GM12878 (cell line): ENCODE measurements around the gene SARDH. TPM values are rescaled to one million over a fixed set of nuclear protein-coding genes. Genes with fewer than 3 reads are reported as not detected.

ENCODE experiments used
- ATAC-seq: fragments of 200-7000 bp; cut with Tn5 transposase; 3 replicates; pipeline ENCODE4 v1.9.1; 2020; ENCODE audit warnings: mild to moderate bottlenecking, moderate library complexity
- BruUV-seq: library from RNA; stranded (reverse); fragments of 400-500 nt; replicated peaks from 2 replicates; lab custom pipeline; 2021; lab: Mats Ljungman, UMichigan
- CTCF ChIA-PET: fragments of 300-600 bp; sonication (Branson Sonifier 250); formaldehyde crosslinking; extraction: SDS; loops from one replicate; lab custom pipeline; 2021; ENCODE audit warnings: inconsistent platforms; lab: Yijun Ruan, JAX
- POLR2A ChIA-PET: fragments of 350-600 bp; formaldehyde crosslinking; extraction: SDS; loops from one replicate; lab custom pipeline; 2021; ENCODE audit warnings: inconsistent platforms; lab: Charles Lee
- RAD21 ChIA-PET: fragments of 300-600 bp; sonication (Branson Sonifier 250); formaldehyde crosslinking; loops from one replicate; lab custom pipeline; 2023; ENCODE audit warnings: antibody characterized with exemption; ENCODE audit not compliant: unreplicated experiment; lab: Charles Lee
- SMC1A ChIA-PET: fragments of 300-600 bp; sonication (Branson Sonifier 250); formaldehyde crosslinking; loops from one replicate; lab custom pipeline; 2023; ENCODE audit not compliant: unreplicated experiment, uncharacterized antibody; lab: Charles Lee
- DNase-seq: peaks from one replicate; pipeline ENCODE4 v3.0.0-alpha.2; 2011; ENCODE audit warnings: low read depth, low spot score
- FAIRE-seq: peaks from 3 replicates; lab custom pipeline; 2011; peaks lifted over from hg19 to GRCh38; lab: Jason Lieb, UNC
- H2AFZ ChIP-seq: 2 replicates; pipeline ENCODE4 v1.6.0; 2011; ENCODE audit warnings: low read depth, low read length, control low read depth; ENCODE audit not compliant: control insufficient read depth
- H3K27ac ChIP-seq: 2 replicates; pipeline ENCODE4 v1.5.1; 2011; ENCODE audit warnings: control low read depth; ENCODE audit not compliant: control insufficient read depth, insufficient read depth
- H3K27me3 ChIP-seq, 2 experiments: replicated peaks in 1 of 2; 2 replicates each; pipeline versions ENCODE4 v1.6.0 to v1.6.1; 2011; ENCODE audit warnings: low read length in 1 of 2; ENCODE audit not compliant: control insufficient read depth in 2 of 2, insufficient read depth in 2 of 2
- H3K36me3 ChIP-seq, 2 experiments: 2 replicates each; pipeline ENCODE4 v1.5.1; 2011; ENCODE audit warnings: low read length in 1 of 2; ENCODE audit not compliant: control insufficient read depth in 2 of 2, insufficient read depth in 2 of 2
- H3K4me1 ChIP-seq: 2 replicates; pipeline ENCODE4 v1.6.1; 2011; ENCODE audit warnings: mild to moderate bottlenecking, low read length, moderate library complexity, mixed read lengths; ENCODE audit not compliant: control insufficient read depth, insufficient read depth
- H3K4me2 ChIP-seq: 2 replicates; pipeline ENCODE4 v1.6.0; 2011; ENCODE audit warnings: control low read depth; ENCODE audit not compliant: control insufficient read depth, insufficient read depth
- H3K4me3 ChIP-seq: fragments of 200-600 bp; sonication (generic); 2 replicates; pipeline ENCODE4 v1.5.1; 2016
- H3K79me2 ChIP-seq: 2 replicates; pipeline ENCODE4 v1.6.0; 2011; ENCODE audit warnings: low read length; ENCODE audit not compliant: control insufficient read depth, insufficient read depth
- H3K9ac ChIP-seq: 2 replicates; pipeline ENCODE4 v1.8.0; 2011; ENCODE audit warnings: low read length, control low read depth, mixed read lengths; ENCODE audit not compliant: control insufficient read depth, insufficient read depth
- H3K9me3 ChIP-seq: replicated peaks from 3 replicates; pipeline ENCODE4 v1.5.1; 2011; ENCODE audit warnings: mild to moderate bottlenecking, low read length; ENCODE audit not compliant: control insufficient read depth, insufficient read depth
- H4K20me1 ChIP-seq: 2 replicates; pipeline ENCODE4 v1.6.0; 2011; ENCODE audit not compliant: control insufficient read depth, insufficient read depth
- BCL11A ChIP-seq: IDR thresholded peaks from 2 replicates; pipeline ENCODE4 v1.6.1; 2011; ENCODE audit warnings: low read depth, low read length
- RUNX3 ChIP-seq: IDR thresholded peaks from 2 replicates; pipeline ENCODE4 v1.6.1; 2012; ENCODE audit warnings: low read length, inconsistent platforms
- SP1 ChIP-seq: IDR thresholded peaks from one replicate; pipeline ENCODE4 v1.6.1; 2011; ENCODE audit warnings: low read depth, low read length
- WGBS: methylation state at CpG from one replicate; pipeline ENCODE4 v1.1.6; 2016; ENCODE audit warnings: low lambda C conversion rate; ENCODE audit not compliant: insufficient replicate concordance, insufficient coverage; ENCODE audit errors: missing lambda C conversion rate; 5-methylcytosine and 5-hydroxymethylcytosine counted together
- in situ Hi-C: fragments of 300-500 bp; cut with MboI; formaldehyde crosslinking; loops from 9 replicates; pipeline ENCODE4 v1.14.3; 2018; ENCODE audit warnings: mixed read lengths
- intact Hi-C: fragments of 100-400 bp; cut with micrococcal nuclease; formaldehyde crosslinking; loops from one replicate; pipeline ENCODE4 v1.14.2; 2022; ENCODE audit not compliant: unreplicated experiment
- polyA plus RNA-seq, 11 experiments: library from polyadenylated mRNA; depleted of rRNA in 4 of 11; unstranded in 6 of 11; stranded (reverse) in 5 of 11; fragments of >200 nt; fragmentation: Nextera tagmentation in 4 of 11; fragmentation: Illumina TruSeq in 1 of 11; extraction: Ambion mirVana in 4 of 11; extraction: Trizol in 1 of 11; gene quantifications; 1 replicate in 1 of 11; 2 replicates in 10 of 11; pipeline versions ENCODE4 v1.2.1 to v1.2.3, GENCODE V29; 2011 to 2016; ENCODE audit warnings: inconsistent platforms in 2 of 11, missing spikeins in 2 of 11, low read depth in 1 of 11
- total RNA-seq, 4 experiments: library from RNA; depleted of rRNA in 3 of 4; stranded (reverse); fragments of >200 nt in 3 of 4; fragmentation: Illumina TruSeq in 1 of 4; extraction: Trizol in 1 of 4; gene quantifications; 2 replicates each; pipeline versions ENCODE4 v1.2.1 to v1.2.3, GENCODE V29; 2013 to 2021

The SARDH gene
- total and polyA plus RNA-seq, 10 of the 15 experiments (the other 5 are each of a cell fraction or from before 2014, with no cell fraction given), result 0.03 to 0.15 (median 0.10) TPM; not detected in 6

DNA sequence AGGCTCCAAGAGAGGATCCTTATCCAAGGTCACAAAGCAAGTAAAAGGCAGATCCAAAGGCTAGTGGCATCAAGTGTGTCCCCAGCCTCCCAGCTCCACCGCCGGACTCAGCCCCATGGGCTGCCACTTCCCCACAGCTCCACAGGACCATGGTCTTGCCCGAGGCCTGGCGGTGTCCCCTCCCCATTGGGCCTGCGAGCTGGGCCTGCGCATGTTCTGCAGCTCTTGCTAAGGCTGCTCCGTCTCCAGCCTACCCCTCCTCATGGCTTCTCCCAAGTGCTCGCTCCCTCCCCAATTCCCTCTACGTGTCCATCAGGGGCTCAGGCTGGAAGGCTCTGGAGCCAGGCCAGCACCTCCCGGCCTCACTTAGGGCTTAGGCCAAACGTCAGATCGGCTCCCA lies 72.6 kb downstream of the SARDH start:
- TF ChIP-seq BCL11A (no peak), SP1 (no peak)
- no peaks in the 10 kb centered on the region for H3K9me3 ChIP-seq
- CTCF ChIA-PET, result no interaction called here
- no TSS peak for BruUV-seq
- no peak for ATAC-seq
- no peak overlapping the region for H3K4me3 ChIP-seq
- H3K9ac ChIP-seq, result no peak overlapping the region
- H3K4me2 ChIP-seq, result no peak overlapping the region
- no peak for FAIRE-seq
- in situ Hi-C loops, result no loop called here
- no peaks in the 10 kb centered on the region for H3K36me3 ChIP-seq
- 28% methylated on average over 12 of the region's 12 CpGs for WGBS
- no peaks in the 10 kb centered on the region for H3K79me2 ChIP-seq
- SMC1A ChIA-PET, result no interaction called here
- no peaks in the 10 kb centered on the region for H4K20me1 ChIP-seq
- RAD21 ChIA-PET, result no interaction called here
- no peak for DNase-seq
- no peaks in the 10 kb centered on the region for H3K4me1 ChIP-seq
- intact Hi-C loops, result no loop called here
- H2AFZ ChIP-seq, result no peak overlapping the region
- H3K27me3 ChIP-seq, result no peaks in the 10 kb centered on the region; a peak in 1 of 4 replicates
- POLR2A ChIA-PET, result no interaction called here
- H3K27ac ChIP-seq, result no peak overlapping the region

GRCh38 chr9:133665096-133665495 lies 73.1 kb downstream of the SARDH start:
- intact Hi-C loops, result no loop called here
- 22% methylated on average over 13 of the region's 13 CpGs for WGBS
- Histone ChIP-seq H3K36me3 (no peaks in the 10 kb centered on the region), H3K4me3 (no peak overlapping the region), H4K20me1 (no peaks in the 10 kb centered on the region), H3K9me3 (no peaks in the 10 kb centered on the region), H3K4me2 (no peak overlapping the region), H3K9ac (no peak overlapping the region), H2AFZ (no peak overlapping the region), H3K4me1 (no peaks in the 10 kb centered on the region)
- DNase-seq, result no peak
- no peak for FAIRE-seq
- SMC1A ChIA-PET, result no interaction called here
- no TSS peak for BruUV-seq
- POLR2A ChIA-PET, result no interaction called here
- RAD21 ChIA-PET, result no interaction called here
- in situ Hi-C loops, result no loop called here
- TF ChIP-seq RUNX3, result no peak
- TF ChIP-seq, all 136 proteins: peak for 0
- CTCF ChIA-PET, result no interaction called here
- Histone ChIP-seq H3K27me3 (no peaks in the 10 kb centered on the region; a peak in 2 of 4 replicates), H3K79me2 (no peaks in the 10 kb centered on the region), H3K27ac (no peak overlapping the region)
- ATAC-seq, result no peak
